Renal cortical epithelial cell (primary cell): ENCODE results near the gene ESRRB. TPM values are rescaled to one million over a fixed set of nuclear protein-coding genes. Genes with fewer than 3 reads are reported as not detected.

Experiments used
- DNase-seq: peaks from one replicate; pipeline ENCODE4 v3.0.0-alpha.2; 2011; ENCODE audit warnings: low read depth
- total RNA-seq: library from RNA; depleted of rRNA; stranded (reverse); fragments of >200 nt; gene quantifications from 2 replicates; pipeline ENCODE4 v1.2.3, GENCODE V29; 2014

The ESRRB gene
- total RNA-seq, 1 donor from 2014 or later, result not detected

DNA sequence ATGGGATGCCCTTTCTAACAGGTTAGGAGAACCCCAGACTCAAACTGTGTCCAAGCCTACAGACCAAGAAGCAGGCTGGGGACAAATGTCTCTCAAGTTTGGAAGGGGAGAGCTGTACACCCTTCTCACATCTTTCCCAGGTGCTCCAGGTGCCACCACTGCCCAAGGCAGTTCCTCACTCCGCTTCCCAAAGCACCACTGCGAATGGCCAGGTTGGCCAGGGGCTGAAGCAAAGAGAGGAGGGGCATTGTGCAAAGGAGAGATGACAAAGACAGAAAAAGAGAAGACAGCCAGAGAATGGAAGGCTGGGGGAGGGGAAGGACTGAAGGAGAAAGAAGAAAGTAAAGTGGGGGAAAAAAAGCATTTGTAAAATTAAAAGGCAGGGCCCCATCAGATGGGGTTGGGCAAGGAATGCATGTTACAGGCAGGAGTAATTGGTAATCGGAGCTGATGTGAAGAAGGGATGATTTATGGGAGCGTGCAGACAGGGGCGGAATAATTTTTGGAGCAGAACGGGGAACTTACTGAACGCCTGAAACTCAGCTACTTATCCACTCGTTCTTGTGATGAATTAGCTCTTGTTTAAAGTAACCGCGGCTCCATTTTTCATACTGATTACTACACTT, 165.8 kb downstream of the ESRRB start:
- DNase-seq, result no peak

- no peak for DNase-seq
Measured at GRCh38 chr14:76546426-76547221, 170.7 kb downstream of the ESRRB start.

DNA sequence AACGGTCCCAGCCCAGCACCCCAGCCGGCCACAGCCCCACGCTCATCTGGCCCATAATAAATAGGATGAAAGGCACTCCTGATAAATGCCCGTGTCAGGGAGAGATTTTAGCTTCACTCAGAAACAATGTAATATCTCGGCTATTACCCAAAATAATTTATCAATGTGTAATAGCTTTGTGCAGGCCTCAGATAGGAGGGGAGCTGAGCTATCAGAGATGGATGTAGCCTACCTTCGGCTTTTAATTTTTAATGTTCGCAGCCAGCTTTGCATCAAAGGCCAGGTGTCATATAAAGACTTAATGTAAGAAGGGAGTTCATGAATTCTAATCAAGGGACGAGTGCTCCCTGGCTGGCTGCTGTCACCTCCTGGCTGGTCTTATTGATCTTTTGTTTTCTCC, 171.9 kb downstream of the ESRRB start:
- no peak for DNase-seq

GRCh38 chr14:76550534-76550933, 174.6 kb downstream of the ESRRB start:
- no peak for DNase-seq

DNA sequence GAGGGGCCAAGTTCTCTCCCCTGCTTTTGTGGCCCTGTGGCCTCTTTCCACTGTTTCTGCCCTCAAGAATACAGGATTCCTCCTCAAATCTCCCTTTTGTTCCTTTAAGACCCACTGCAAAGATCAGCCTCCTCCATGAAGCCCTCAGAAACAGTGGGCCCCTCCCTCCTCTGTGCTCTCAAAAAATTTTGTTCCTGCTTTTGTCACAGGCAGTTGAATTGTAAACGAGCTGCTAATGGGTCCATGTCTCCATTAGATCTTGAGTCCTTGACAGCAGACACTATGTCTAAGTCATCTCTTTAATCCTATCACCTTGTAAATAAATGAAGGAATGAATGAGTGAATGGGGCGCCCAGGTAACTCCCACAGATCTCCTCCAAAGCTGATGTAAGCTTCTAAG, 175.2 kb downstream of the ESRRB start:
- no peak for DNase-seq

Other genes starting within 250 kb of the ESRRB start
- 85.6 and 101 TPM in 2 replicates for gene GPATCH2L, start 224.2 kb upstream of the ESRRB start, total RNA-seq